Measurements from ENCODE around the gene THAP4. TPM values are rescaled to one million over a fixed set of nuclear protein-coding genes. Genes with fewer than 3 reads are reported as not detected.

THAP4 gene
- total RNA-seq, 2 donors from 2014 or later: 54.6 to 66.1 TPM

GRCh38 chr2:241546771-241547498 is 90.0 kb downstream of the THAP4 start:
- Mint-ChIP-seq H3K4me1 (peaks cover 5% of the 10 kb centered on the region), H3K27ac (peak overlapping the region; percentile 9), H3K36me3 (ENCODE audit: low read depth) (no peaks in the 10 kb centered on the region), H3K4me3 (no peak overlapping the region), H3K27me3 (ENCODE audit: insufficient read depth) (peaks cover 25% of the 10 kb centered on the region), H3K9me3 (no peaks in the 10 kb centered on the region)
- Histone ChIP-seq H3K36me3 (ENCODE audit: control insufficient read depth, insufficient read depth, low read length) (no peaks in the 10 kb centered on the region), H3K9me3 (ENCODE audit: control insufficient read depth, low read length) (no peaks in the 10 kb centered on the region), H3K27ac (ENCODE audit: low read depth, low read length) (peak overlapping the region; percentile 71), H3K9ac (ENCODE audit: extremely low read depth, low read length, poor library complexity, severe bottlenecking) (no peak overlapping the region), H3K27me3 (ENCODE audit: control insufficient read depth, insufficient read depth, low read length, poor library complexity, severe bottlenecking) (peaks cover 15% of the 10 kb centered on the region), H3K4me1 (ENCODE audit: control insufficient read depth, insufficient read depth, low read length) (peaks cover 8% of the 10 kb centered on the region), H3K4me3 (ENCODE audit: low read length) (no peak overlapping the region)
- peak; percentile 69 for DNase-seq
- WGBS, 2 experiments (ENCODE audit: insufficient coverage in 1 of 2, insufficient read length in 1 of 2): 49 to 67% methylated on average over 16 to 25 of the region's 25 CpGs
- TF ChIP-seq CTCF (conservative IDR thresholded peaks at IDR 0.05): no peak

GRCh38 chr2:241545523-241546473 is 91.2 kb downstream of the THAP4 start:
- H3K27ac Mint-ChIP-seq: no peak overlapping the region
- Histone ChIP-seq H3K4me1 (ENCODE audit: control insufficient read depth, insufficient read depth, low read length) (peaks cover 8% of the 10 kb centered on the region), H3K27me3 (ENCODE audit: control insufficient read depth, insufficient read depth, low read length, poor library complexity, severe bottlenecking) (peaks cover 25% of the 10 kb centered on the region), H3K9me3 (ENCODE audit: control insufficient read depth, low read length) (no peaks in the 10 kb centered on the region), H3K36me3 (ENCODE audit: control insufficient read depth, insufficient read depth, low read length) (no peaks in the 10 kb centered on the region), H3K9ac (ENCODE audit: extremely low read depth, low read length, poor library complexity, severe bottlenecking) (no peak overlapping the region), H3K4me3 (ENCODE audit: low read length) (no peak overlapping the region), H3K27ac (ENCODE audit: low read depth, low read length) (no peak overlapping the region)
- H3K27me3 Mint-ChIP-seq (ENCODE audit: insufficient read depth): peaks cover 35% of the 10 kb centered on the region
- WGBS, 2 experiments (ENCODE audit: insufficient coverage in 1 of 2, insufficient read length in 1 of 2): 90 to 100% methylated on average over 5 to 12 of the region's 12 CpGs
- peak; percentile 32 for DNase-seq
- H3K36me3 Mint-ChIP-seq (ENCODE audit: low read depth): no peaks in the 10 kb centered on the region
- no peak for TF ChIP-seq CTCF (conservative IDR thresholded peaks at IDR 0.05)
- no peaks in the 10 kb centered on the region for H3K9me3 Mint-ChIP-seq
- peaks cover 5% of the 10 kb centered on the region for H3K4me1 Mint-ChIP-seq
- no peak overlapping the region for H3K4me3 Mint-ChIP-seq

- no peaks in the 10 kb centered on the region for H3K36me3 Mint-ChIP-seq (ENCODE audit: low read depth)
- no peak overlapping the region for H3K27ac ChIP-seq (ENCODE audit: low read depth, low read length)
Observed at GRCh38 chr2:241545106-241545505, 91.9 kb downstream of the THAP4 start.

More at GRCh38 chr2:241545106-241545505, 91.9 kb downstream of the THAP4 start:
- H3K9me3 ChIP-seq (ENCODE audit: control insufficient read depth, low read length): no peaks in the 10 kb centered on the region
- H3K27me3 Mint-ChIP-seq (ENCODE audit: insufficient read depth): peaks cover 42% of the 10 kb centered on the region
- no peak overlapping the region for H3K4me3 Mint-ChIP-seq
- no peak for TF ChIP-seq CTCF (conservative IDR thresholded peaks at IDR 0.05)
- H3K27me3 ChIP-seq (ENCODE audit: control insufficient read depth, insufficient read depth, low read length, poor library complexity, severe bottlenecking): peaks cover 32% of the 10 kb centered on the region
- no peaks in the 10 kb centered on the region for H3K36me3 ChIP-seq (ENCODE audit: control insufficient read depth, insufficient read depth, low read length)
- H3K9me3 Mint-ChIP-seq: no peaks in the 10 kb centered on the region
- H3K9ac ChIP-seq (ENCODE audit: extremely low read depth, low read length, poor library complexity, severe bottlenecking): no peak overlapping the region
- peaks cover 8% of the 10 kb centered on the region for H3K4me1 ChIP-seq (ENCODE audit: control insufficient read depth, insufficient read depth, low read length)
- no peak overlapping the region for H3K4me3 ChIP-seq (ENCODE audit: low read length)
- peaks cover 8% of the 10 kb centered on the region for H3K4me1 Mint-ChIP-seq
- H3K27ac Mint-ChIP-seq: no peak overlapping the region
- WGBS, 2 experiments (ENCODE audit: insufficient coverage in 1 of 2, insufficient read length in 1 of 2): 89 to 93% methylated on average over 10 of the region's 10 CpGs
- DNase-seq: peak; percentile 32

All from endodermal cell (in vitro differentiated cells).